ENCODE results near the gene PFDN2.

DNA sequence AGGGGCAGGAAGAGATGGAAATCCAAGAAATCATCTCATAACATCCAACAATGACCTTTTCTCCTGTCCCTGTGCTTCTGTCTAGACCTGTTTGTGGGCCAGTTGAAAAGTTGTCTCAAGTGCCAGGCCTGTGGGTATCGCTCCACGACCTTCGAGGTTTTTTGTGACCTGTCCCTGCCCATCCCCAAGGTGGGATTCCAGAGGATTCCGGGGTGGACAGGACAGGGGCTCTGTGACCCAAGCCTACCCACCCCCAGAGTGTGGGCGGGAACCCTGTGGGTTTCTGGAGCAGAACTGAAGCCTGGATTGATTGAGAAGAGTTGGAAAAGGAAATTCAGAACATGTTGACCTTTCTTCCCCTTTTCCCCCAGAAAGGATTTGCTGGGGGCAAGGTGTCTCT is 46.0 kb upstream of the PFDN2 start:
- TF ChIP-seq EZH2 (IDR thresholded peaks at IDR 0.05; ENCODE audit: low read depth, unreplicated experiment): no peak
- TF ChIP-seq CTCF (conservative IDR thresholded peaks at IDR 0.05; ENCODE audit: low read depth in 2 of 2): no peak
- no peak for TF ChIP-seq POLR2AphosphoS5 (IDR thresholded peaks at IDR 0.05; ENCODE audit: low read depth)
- no peak for TF ChIP-seq CREB1 (CRISPR knock-in tag; IDR thresholded peaks at IDR 0.05; ENCODE audit: low read depth)
- TF ChIP-seq EZH2phosphoT487 (IDR thresholded peaks at IDR 0.05; ENCODE audit: unreplicated experiment): no peak
- TF ChIP-seq ZNF462 (CRISPR knock-in tag; IDR thresholded peaks at IDR 0.05): no peak
- TF ChIP-seq ZNF331 (CRISPR knock-in tag; IDR thresholded peaks at IDR 0.05; ENCODE audit: low read depth): no peak
